Calu3 (cell line): Measurements from ENCODE around the gene MRTFA. TPM values are rescaled to one million over a fixed set of nuclear protein-coding genes. Genes with fewer than 3 reads are reported as not detected.
"Not testable (repeated sequence)": the region's sequence is repeated elsewhere in the genome, so short reads cannot be mapped to it uniquely, and the experiment has no call there.

Experiments used
- BruUV-seq: library from RNA; stranded (reverse); fragments of 400-500 nt; replicated peaks from 2 replicates; lab custom pipeline; 2021; lab: Mats Ljungman, UMichigan
- CTCF ChIA-PET: fragments of 300-600 bp; sonication (Branson Sonifier 250); formaldehyde crosslinking; loops from one replicate; lab custom pipeline; 2022; ENCODE audit warnings: antibody characterized with exemption; lab: Charles Lee
- DNase-seq: peaks from one replicate; pipeline ENCODE4 v3.0.0; 2022
- H3K27ac Mint-ChIP-seq: one replicate; pipeline ENCODE4 v1.8.0; 2022; ENCODE audit warnings: mixed read lengths; ENCODE audit not compliant: unreplicated experiment
- H3K27me3 Mint-ChIP-seq: one replicate; pipeline ENCODE4 v1.8.0; 2022; ENCODE audit warnings: mixed read lengths; ENCODE audit not compliant: unreplicated experiment
- H3K36me3 Mint-ChIP-seq: one replicate; pipeline ENCODE4 v1.8.0; 2022; ENCODE audit warnings: mild to moderate bottlenecking, moderate library complexity, mixed read lengths; ENCODE audit not compliant: insufficient read depth, unreplicated experiment
- H3K4me1 Mint-ChIP-seq: one replicate; pipeline ENCODE4 v1.8.0; 2022; ENCODE audit warnings: mild to moderate bottlenecking, low read depth, mixed read lengths; ENCODE audit not compliant: unreplicated experiment
- H3K4me3 Mint-ChIP-seq: one replicate; pipeline ENCODE4 v1.8.0; 2022; ENCODE audit warnings: mild to moderate bottlenecking, low read depth, moderate library complexity, mixed read lengths; ENCODE audit not compliant: unreplicated experiment
- H3K9me3 Mint-ChIP-seq: one replicate; pipeline ENCODE4 v1.8.0; 2022; ENCODE audit warnings: low read depth, mixed read lengths; ENCODE audit not compliant: unreplicated experiment
- intact Hi-C: fragments of 100-400 bp; cut with micrococcal nuclease; formaldehyde crosslinking; loops from one replicate; pipeline ENCODE4 v1.10.0; 2022; ENCODE audit not compliant: unreplicated experiment
- total RNA-seq: library from RNA; stranded (reverse); gene quantifications from 2 replicates; pipeline ENCODE4 v1.2.3, GENCODE V29; 2022
- TF ChIP-seq, protein P1 (sequence below): fragments of 200-600 bp; IDR thresholded peaks from one replicate; pipeline ENCODE4 v1.8.0; 2022; ENCODE audit warnings: antibody characterized with exemption; ENCODE audit not compliant: unreplicated experiment

The MRTFA gene
- total RNA-seq, 1 experiment from 2014 or later, result 54.1 TPM

DNA sequence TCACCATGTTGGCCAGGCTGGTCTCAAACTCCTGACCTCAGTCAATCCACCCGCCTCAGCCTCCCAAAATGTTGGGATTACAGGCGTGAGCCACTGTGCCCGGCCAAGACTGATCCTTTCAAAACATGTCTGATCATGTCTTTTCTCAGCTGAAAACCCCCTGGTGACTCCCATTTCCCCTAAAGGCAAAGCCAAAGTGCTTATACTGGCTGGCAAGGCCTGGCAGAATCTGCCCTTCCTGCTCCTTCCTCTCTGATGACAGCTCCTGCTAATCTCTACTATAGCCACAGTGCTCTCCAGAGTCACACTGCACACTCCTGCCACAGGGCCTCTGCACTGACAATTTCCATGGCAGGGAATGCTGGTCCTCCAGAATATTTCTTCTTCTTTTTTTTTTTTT lies 40.1 kb upstream of the MRTFA start:
- intact Hi-C loops, result no loop called here
- H3K9me3 Mint-ChIP-seq, result peaks cover 3% of the 10 kb centered on the region

DNA sequence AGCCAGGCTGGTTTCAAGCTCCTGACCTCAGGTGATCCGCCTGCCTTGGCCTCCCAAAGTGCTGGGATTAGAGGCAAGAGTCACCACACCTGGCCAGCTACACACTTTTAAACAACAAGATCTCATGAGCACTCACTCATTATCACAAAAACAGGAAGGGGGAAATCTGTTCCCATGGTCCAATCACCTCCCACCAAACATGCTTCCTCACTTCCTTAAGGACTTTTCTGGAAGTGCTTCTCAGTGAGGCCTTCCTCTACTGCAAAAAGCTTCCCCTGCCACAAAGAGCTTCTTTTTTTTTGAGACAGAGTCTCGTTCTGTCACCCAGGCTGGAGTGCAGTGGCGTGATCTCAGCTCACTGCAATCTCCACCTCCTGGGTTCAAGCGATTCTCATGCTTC lies 39.6 kb upstream of the MRTFA start:
- peaks cover 44% of the 10 kb centered on the region for H3K27me3 Mint-ChIP-seq
- H3K9me3 Mint-ChIP-seq, BruUV-seq, H3K27ac Mint-ChIP-seq, DNase-seq, H3K36me3 Mint-ChIP-seq, H3K4me1 Mint-ChIP-seq, intact Hi-C loops, H3K4me3 Mint-ChIP-seq: not testable (repeated sequence)
- CTCF ChIA-PET, result interaction anchor here (1.6 kb wide), 1 partner anchor 13 kb away, joined by 7 read pairs; no protein-coding TSS in a partner anchor

More for the DNA sequence above, 40.1 kb upstream of the MRTFA start:
- Mint-ChIP-seq H3K4me3 (no peak overlapping the region), H3K36me3 (no peaks in the 10 kb centered on the region), H3K27me3 (peaks cover 47% of the 10 kb centered on the region), H3K27ac (no peak overlapping the region), H3K4me1 (no peaks in the 10 kb centered on the region)
- BruUV-seq, result no TSS peak
- no peak for DNase-seq
- TF ChIP-seq, protein P1, sequence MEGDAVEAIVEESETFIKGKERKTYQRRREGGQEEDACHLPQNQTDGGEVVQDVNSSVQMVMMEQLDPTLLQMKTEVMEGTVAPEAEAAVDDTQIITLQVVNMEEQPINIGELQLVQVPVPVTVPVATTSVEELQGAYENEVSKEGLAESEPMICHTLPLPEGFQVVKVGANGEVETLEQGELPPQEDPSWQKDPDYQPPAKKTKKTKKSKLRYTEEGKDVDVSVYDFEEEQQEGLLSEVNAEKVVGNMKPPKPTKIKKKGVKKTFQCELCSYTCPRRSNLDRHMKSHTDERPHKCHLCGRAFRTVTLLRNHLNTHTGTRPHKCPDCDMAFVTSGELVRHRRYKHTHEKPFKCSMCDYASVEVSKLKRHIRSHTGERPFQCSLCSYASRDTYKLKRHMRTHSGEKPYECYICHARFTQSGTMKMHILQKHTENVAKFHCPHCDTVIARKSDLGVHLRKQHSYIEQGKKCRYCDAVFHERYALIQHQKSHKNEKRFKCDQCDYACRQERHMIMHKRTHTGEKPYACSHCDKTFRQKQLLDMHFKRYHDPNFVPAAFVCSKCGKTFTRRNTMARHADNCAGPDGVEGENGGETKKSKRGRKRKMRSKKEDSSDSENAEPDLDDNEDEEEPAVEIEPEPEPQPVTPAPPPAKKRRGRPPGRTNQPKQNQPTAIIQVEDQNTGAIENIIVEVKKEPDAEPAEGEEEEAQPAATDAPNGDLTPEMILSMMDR, result no peak
- CTCF ChIA-PET, result interaction anchor here (0.6 to 1.6 kb wide), 2 partner anchors 13 to 809 kb away, joined by 4 to 7 read pairs; no protein-coding TSS in a partner anchor

DNA sequence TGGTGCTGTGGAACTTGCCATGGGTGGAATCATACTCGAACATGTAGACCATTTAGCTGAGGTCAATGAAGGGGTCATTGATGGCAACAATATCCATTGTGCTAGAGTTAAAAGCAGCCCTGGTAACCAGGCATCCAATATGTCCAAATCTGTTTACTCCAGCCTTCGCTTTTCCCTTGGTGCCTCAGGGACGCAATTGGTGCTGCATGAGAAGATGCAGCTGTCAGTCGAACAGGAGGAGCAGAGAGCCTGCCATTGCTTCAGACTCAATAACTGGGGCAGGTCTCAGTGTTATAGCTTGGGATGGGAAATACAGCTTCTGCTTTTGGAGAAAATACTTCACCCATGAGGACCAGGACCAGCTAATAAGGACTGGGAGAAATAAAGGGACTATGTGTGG lies 37.8 kb upstream of the MRTFA start:
- peaks cover 1% of the 10 kb centered on the region for H3K4me1 Mint-ChIP-seq
- no peak overlapping the region for H3K27ac Mint-ChIP-seq
- no peak for DNase-seq
- peaks cover 3% of the 10 kb centered on the region for H3K9me3 Mint-ChIP-seq
- H3K36me3 Mint-ChIP-seq, result peaks cover 3% of the 10 kb centered on the region
- intact Hi-C loops, result no loop called here
- TF ChIP-seq, protein P1, result no peak
- CTCF ChIA-PET, result interaction anchor here (0.6 to 0.7 kb wide), 3 partner anchors 11 to 107 kb away, joined by 3 read pairs; no protein-coding TSS in a partner anchor
- H3K4me3 Mint-ChIP-seq, result no peak overlapping the region
- no TSS peak for BruUV-seq
- H3K27me3 Mint-ChIP-seq, result peaks cover 25% of the 10 kb centered on the region

DNA sequence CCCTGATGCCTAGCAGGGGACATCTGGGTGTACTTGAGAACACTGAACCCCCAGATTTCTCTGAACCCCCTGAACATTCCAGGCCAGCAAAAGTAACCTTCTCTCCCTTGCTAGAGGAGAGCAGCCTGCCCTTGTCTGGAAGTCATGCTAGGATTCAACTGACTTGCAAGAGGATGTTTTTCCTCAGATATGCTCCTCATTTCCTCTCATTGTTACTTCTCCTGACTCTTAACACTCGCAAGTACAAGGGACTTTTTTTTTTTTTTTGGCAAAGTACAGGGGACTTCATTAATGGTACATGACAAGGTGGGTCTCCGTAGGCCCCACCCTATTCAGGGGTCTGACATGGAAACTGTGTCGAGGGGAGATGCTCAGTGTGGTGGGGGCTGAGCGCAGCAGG lies 36.5 kb upstream of the MRTFA start:
- peaks cover 8% of the 10 kb centered on the region for H3K9me3 Mint-ChIP-seq
- peaks cover 3% of the 10 kb centered on the region for H3K36me3 Mint-ChIP-seq
- H3K27me3 Mint-ChIP-seq, result peaks cover 12% of the 10 kb centered on the region
- no TSS peak for BruUV-seq
- CTCF ChIA-PET, result interaction anchor here (0.7 kb wide), 1 partner anchor 238 kb away, joined by 4 read pairs; no protein-coding TSS in a partner anchor
- H3K4me3 Mint-ChIP-seq, result no peak overlapping the region
- TF ChIP-seq, protein P1, result no peak
- intact Hi-C loops, result no loop called here
- H3K27ac Mint-ChIP-seq, result no peak overlapping the region
- DNase-seq, result no peak
- H3K4me1 Mint-ChIP-seq, result peaks cover 6% of the 10 kb centered on the region

DNA sequence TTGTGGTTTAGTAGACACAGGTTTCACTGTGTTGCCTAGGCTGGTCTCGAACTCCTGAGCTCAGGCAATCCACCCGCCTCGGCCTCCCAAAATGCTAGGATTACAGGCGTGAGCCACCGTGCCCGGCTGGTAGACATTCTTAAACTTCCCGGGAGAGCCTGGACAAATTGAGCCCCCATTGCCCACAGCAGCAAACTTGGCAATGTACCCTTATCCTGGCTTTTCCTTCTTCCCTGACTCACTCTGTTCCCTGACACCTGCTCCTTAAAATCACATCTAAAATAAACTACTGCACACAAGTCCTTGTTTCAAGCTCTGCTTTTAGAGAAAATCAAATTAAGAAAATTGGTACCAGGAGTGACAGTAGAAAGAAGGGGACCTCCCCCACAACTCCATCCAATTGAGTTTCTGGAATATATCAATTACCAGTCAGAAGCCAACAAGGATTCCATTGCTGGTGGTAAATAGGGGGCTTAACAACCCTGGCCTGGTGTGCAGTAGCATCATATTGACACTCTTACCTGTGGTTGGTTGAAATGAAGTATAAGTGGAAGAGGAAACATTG lies 35.4 kb upstream of the MRTFA start:
- Mint-ChIP-seq H3K9me3 (peaks cover 10% of the 10 kb centered on the region), H3K4me1 (peaks cover 6% of the 10 kb centered on the region), H3K27ac (no peak overlapping the region), H3K36me3 (peaks cover 3% of the 10 kb centered on the region), H3K27me3 (peaks cover 12% of the 10 kb centered on the region), H3K4me3 (no peak overlapping the region)
- BruUV-seq, result no TSS peak
- no peak for DNase-seq
- intact Hi-C loops, result no loop called here
- CTCF ChIA-PET, result no interaction called here
- TF ChIP-seq, protein P1, result no peak
